Epithelial cell of esophagus (primary cell): ENCODE data around the gene C9orf85.

Experiments used
- DNase-seq: peaks from one replicate; pipeline ENCODE4 v3.0.0; 2010; ENCODE audit warnings: low read depth
- H3K4me3 ChIP-seq: 2 replicates; pipeline ENCODE4 v1.5.1; 2011; ENCODE audit warnings: mild to moderate bottlenecking, low read length, control low read depth
- TF ChIP-seq, protein P1 (sequence below): IDR thresholded peaks from 2 replicates; pipeline ENCODE4 v1.5.1; 2011; ENCODE audit warnings: low read depth, mild to moderate bottlenecking, low read length, control low read depth, inconsistent platforms; ENCODE audit not compliant: insufficient read depth; ENCODE audit errors: missing control alignments

C9orf85 gene

DNA sequence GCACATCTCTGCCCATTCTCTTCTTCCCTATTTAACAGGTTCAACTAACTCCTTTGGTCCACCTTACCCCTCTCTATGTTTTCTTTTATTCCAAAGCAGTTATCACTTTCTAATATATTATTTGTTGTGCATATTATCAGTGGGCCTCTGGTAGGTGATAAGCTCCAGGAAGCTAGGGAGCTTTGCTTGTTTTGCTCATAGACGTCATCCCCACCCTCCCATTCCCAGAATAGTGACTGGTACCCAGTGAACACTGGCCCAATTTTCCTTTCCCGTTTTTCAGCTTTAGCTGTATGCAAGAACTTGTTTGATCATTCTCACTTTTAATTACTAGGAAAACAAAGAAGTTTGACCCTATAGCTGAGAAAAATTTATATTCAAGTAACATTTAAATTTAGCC is 7.4 kb upstream of the C9orf85 start:
- DNase-seq: no peak
- no peak overlapping the region for H3K4me3 ChIP-seq
- TF ChIP-seq, protein P1, sequence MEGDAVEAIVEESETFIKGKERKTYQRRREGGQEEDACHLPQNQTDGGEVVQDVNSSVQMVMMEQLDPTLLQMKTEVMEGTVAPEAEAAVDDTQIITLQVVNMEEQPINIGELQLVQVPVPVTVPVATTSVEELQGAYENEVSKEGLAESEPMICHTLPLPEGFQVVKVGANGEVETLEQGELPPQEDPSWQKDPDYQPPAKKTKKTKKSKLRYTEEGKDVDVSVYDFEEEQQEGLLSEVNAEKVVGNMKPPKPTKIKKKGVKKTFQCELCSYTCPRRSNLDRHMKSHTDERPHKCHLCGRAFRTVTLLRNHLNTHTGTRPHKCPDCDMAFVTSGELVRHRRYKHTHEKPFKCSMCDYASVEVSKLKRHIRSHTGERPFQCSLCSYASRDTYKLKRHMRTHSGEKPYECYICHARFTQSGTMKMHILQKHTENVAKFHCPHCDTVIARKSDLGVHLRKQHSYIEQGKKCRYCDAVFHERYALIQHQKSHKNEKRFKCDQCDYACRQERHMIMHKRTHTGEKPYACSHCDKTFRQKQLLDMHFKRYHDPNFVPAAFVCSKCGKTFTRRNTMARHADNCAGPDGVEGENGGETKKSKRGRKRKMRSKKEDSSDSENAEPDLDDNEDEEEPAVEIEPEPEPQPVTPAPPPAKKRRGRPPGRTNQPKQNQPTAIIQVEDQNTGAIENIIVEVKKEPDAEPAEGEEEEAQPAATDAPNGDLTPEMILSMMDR: no peak

DNA sequence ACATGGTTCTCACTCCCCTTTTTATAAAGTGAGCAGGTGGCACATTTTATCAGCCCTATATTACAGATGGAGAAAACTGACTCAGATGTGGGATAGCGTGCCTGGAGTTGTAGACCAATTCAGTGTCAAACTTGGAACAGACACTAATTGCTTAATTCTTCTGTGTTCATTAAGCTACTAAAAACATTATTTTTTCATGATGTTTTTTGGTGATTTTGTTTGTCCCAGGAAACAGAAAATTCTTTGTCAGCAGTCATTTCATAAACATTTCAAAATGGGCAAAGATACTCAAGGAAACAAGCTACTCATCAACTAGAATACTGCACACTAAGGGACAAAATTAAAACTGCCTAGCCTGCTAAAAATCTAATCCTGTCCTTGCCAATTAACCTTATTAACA is 2.6 kb upstream of the C9orf85 start:
- H3K4me3 ChIP-seq: peak overlapping the region; percentile 95
- TF ChIP-seq, protein P1: no peak
- DNase-seq: peak; percentile 24

DNA sequence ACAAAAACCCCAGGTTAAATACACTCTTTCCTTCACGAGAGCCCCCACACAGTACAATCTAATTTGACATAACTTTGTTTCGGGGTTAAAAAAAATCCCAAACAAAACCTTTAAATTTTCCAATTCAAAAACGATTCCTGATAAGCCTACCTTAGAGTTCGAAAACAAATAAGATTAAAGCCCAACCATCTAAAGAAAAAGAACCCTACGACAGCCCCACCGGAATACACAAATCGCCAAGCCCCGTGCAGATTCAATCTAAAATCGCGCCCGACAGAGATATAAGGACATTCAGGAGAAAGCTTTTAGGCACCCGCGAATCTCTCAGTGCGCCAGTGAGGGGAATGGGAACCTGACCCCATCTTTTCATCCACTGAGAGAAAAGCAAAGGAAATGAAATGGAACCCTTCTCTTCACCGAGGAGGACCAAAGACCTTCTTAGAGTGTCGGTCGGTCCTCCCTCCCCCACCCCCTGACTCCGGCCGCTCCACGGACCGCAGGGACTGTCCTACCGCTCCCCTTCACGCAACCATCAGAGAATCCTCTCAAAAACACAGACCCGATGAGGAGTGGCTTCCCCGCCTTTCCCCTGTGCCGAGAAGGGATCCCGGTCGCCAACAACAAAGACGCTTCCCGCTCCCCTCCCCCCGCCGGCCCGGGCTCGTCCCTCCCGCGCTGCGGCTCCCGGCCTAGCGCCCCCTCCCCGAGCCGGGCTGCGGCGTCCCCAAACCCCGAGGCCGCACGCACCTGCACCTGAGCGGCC is 1.4 kb upstream of the C9orf85 start:
- peak; percentile 28 for DNase-seq
- H3K4me3 ChIP-seq: peak overlapping the region; percentile 95
- TF ChIP-seq, protein P1: no peak

DNA sequence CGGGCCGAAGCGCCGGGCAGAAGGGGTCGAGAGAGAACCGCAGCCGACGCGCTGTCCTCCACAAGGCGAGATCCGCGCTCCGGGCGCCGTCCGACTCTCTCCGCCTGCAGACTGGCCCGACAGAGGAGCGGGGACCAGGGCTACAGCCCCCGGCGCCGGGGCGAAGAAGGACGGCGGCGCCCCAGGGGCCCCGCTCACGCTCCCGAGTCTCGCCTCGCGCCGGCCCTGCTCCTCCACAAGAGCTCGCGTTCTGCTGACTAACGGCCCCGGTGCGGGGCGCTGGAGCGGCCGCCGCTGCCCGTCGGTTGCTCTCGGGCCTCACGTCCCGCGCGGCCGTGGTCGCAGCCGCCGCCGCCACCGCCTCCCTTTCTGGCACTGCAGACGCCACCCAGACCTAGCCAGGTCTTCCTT is 784 bp upstream of the C9orf85 start:
- TF ChIP-seq, protein P1: no peak
- DNase-seq: no peak
- H3K4me3 ChIP-seq: peak overlapping the region; percentile 95

DNA sequence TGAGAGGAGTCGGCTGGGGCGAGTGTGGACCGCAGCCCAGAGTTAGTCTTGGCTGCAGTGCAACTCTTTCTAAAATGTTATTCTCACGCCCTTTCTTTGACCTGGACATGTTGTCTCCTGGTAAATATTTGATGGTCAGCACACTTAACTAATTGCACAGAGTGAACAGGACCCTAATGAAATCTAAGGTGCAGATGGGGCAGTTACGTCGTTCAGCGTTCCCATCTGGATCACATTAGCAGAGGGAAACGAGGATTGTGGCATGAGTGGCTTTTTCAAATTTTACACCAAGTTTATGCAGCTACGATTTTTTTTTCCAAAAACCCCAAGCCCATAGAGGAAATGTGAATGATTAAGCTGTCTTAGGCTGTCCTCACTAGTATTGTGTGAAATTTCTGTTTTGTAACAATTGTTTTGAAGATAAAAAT is 483 bp downstream of the C9orf85 start:
- peak overlapping the region; percentile 95 for H3K4me3 ChIP-seq
- DNase-seq: no peak
- TF ChIP-seq, protein P1: no peak

DNA sequence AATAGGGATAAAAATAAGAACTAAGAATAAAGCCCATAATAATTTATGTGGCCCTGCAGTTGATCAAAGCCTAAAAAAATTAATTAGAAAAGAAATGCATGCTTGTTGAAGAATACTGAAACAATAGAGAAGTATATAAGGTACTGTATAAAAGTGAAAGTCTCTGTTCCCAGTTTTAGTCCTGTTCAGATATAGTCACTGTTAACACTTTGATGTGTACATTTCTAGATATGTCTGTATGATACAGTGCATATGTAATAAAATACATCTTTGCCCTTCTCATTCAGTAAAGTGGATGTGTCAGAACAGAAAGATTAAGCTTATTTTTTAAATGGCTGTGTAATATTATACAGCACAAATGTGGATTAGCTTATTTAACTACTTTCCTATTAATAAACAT is 4.1 kb downstream of the C9orf85 start:
- no peak for DNase-seq
- no peak overlapping the region for H3K4me3 ChIP-seq
- TF ChIP-seq, protein P1: no peak

DNA sequence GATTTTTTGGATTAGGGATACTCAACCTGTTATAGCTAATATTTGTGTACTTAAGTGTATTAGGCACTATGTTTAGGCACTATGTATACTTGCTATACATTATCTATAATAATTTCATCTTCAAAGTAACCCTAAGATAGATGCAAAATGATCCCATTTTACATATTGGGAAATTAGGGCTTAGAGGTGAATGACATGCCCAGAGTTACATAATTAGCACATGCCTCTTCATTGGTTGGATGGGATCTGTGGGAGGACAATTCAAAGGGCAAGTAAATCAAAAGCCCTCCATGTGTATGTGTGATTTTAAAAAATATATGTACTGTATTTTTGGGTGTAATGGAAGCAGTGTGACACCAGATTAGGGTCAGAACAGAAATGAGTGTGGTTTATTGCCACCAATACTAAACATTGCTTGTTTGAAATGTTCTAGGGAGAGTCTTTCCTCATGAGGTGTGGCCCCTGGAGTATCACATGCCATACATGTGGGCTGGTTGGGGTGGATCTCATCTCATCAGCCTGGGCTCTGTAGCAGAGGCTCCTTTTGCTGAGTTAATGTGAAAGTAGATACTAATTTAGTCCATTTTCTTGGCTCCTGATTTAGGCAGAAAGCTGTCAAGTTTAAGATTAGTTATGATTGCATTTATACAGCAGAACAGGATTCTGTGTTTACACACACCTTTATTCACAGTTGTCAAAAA is 5.5 kb downstream of the C9orf85 start:
- TF ChIP-seq, protein P1: no peak
- DNase-seq: peak; percentile 40
- no peak overlapping the region for H3K4me3 ChIP-seq
